K562 (cell line): ENCODE measurements around the gene ZNF12. TPM values are rescaled to one million over a fixed set of nuclear protein-coding genes. Genes with fewer than 3 reads are reported as not detected.

ENCODE experiments used
- ATAC-seq: fragments of 200-7000 bp; cut with Tn5 transposase; 3 replicates; pipeline ENCODE4 v1.9.1; 2020; ENCODE audit warnings: moderate library complexity
- BruUV-seq: library from RNA; stranded (reverse); fragments of 400-500 nt; replicated peaks from 2 replicates; lab custom pipeline; 2021; lab: Mats Ljungman, UMichigan
- CTCF ChIA-PET: fragments of 300-600 bp; formaldehyde crosslinking; extraction: SDS; loops from one replicate; lab custom pipeline; 2021; ENCODE audit warnings: low intra/inter-chr PET ratio; lab: Yijun Ruan, JAX
- POLR2A ChIA-PET: fragments of 300-600, 350-650 bp; sonication (Branson Sonifier 250); formaldehyde crosslinking; extraction: SDS; loops from one replicate; lab custom pipeline; 2021; ENCODE audit warnings: antibody characterized with exemption, inconsistent platforms; lab: Yijun Ruan, JAX
- DNase-seq, 4 experiments: peaks; one replicate each; pipeline versions ENCODE4 v3.0.0 to v3.0.0-alpha.2; 2011 to 2018; ENCODE audit warnings: low spot score in 3 of 4, mixed read lengths in 3 of 4; ENCODE audit errors: extremely low read depth in 1 of 4
- FAIRE-seq: peaks from 2 replicates; lab custom pipeline; 2011; peaks lifted over from hg19 to GRCh38; lab: Jason Lieb, UNC
- H2AFZ ChIP-seq: 2 replicates; pipeline ENCODE4 v1.6.0; 2011; ENCODE audit warnings: low read depth, low read length, control low read depth, inconsistent platforms
- H3K27ac ChIP-seq: fragments of 200-600 bp; 3 replicates; pipeline ENCODE4 v1.8.0; 2011; ENCODE audit warnings: low read depth, mild to moderate bottlenecking, control low read depth, inconsistent platforms, low read length, moderate library complexity, mixed read lengths; ENCODE audit errors: extremely low read depth
- H3K27me3 ChIP-seq, 2 experiments: fragments of 300-600 bp in 1 of 2; 2 replicates in 1 of 2; 3 replicates in 1 of 2; pipeline versions ENCODE4 v1.6.0 to v1.8.0; 2011; ENCODE audit warnings: inconsistent platforms in 2 of 2, low read length in 2 of 2, mild to moderate bottlenecking in 1 of 2, mixed read lengths in 1 of 2, moderate library complexity in 1 of 2; ENCODE audit not compliant: control insufficient read depth in 2 of 2, insufficient read depth in 2 of 2
- H3K36me3 ChIP-seq: fragments of 300-600 bp; 3 replicates; pipeline ENCODE4 v1.8.0; 2011; ENCODE audit warnings: mild to moderate bottlenecking, low read length, inconsistent platforms; ENCODE audit not compliant: control insufficient read depth, insufficient read depth
- H3K4me1 ChIP-seq, 2 experiments: fragments of 200-600 bp in 1 of 2; replicated peaks in 1 of 2; 2 replicates in 1 of 2; 3 replicates in 1 of 2; pipeline versions ENCODE4 v1.5.1 to v1.8.0; 2011; ENCODE audit warnings: inconsistent platforms in 2 of 2, low read length in 2 of 2, mild to moderate bottlenecking in 1 of 2, mixed read lengths in 1 of 2, moderate library complexity in 1 of 2; ENCODE audit not compliant: control insufficient read depth in 2 of 2, insufficient read depth in 2 of 2
- H3K4me2 ChIP-seq: 2 replicates; pipeline ENCODE4 v1.6.1; 2011; ENCODE audit warnings: low read length, control low read depth, inconsistent platforms, mixed read lengths; ENCODE audit not compliant: insufficient read depth
- H3K4me3 ChIP-seq: fragments of 200-600 bp; sonication (generic), shearing (Covaris generic); 2 replicates; pipeline ENCODE4 v1.5.1; 2016; ENCODE audit warnings: control low read depth, inconsistent platforms
- H3K79me2 ChIP-seq: fragments of 200-600 bp; 3 replicates; pipeline ENCODE4 v1.8.0; 2011; ENCODE audit warnings: low read length, inconsistent platforms; ENCODE audit not compliant: control insufficient read depth, insufficient read depth
- H3K9ac ChIP-seq, 2 experiments: 2 replicates each; pipeline versions ENCODE4 v1.6.0 to v1.6.1; 2011; ENCODE audit warnings: low read depth in 2 of 2, low read length in 2 of 2, control low read depth in 1 of 2, inconsistent platforms in 1 of 2, mild to moderate bottlenecking in 1 of 2, mixed read lengths in 1 of 2; ENCODE audit not compliant: insufficient read depth in 1 of 2
- H3K9me1 ChIP-seq: one replicate; pipeline ENCODE4 v1.6.0; 2011; ENCODE audit warnings: inconsistent platforms, mild to moderate bottlenecking, low read length, moderate library complexity; ENCODE audit not compliant: control insufficient read depth, insufficient read depth
- H3K9me3 ChIP-seq: replicated peaks from 2 replicates; pipeline ENCODE4 v1.5.1; 2011; ENCODE audit warnings: low read depth, low read length, inconsistent platforms; ENCODE audit not compliant: control insufficient read depth, insufficient read depth
- H4K20me1 ChIP-seq: replicated peaks from 2 replicates; pipeline ENCODE4 v1.6.1; 2011; ENCODE audit warnings: low read length, inconsistent platforms, mixed read lengths; ENCODE audit not compliant: control insufficient read depth, insufficient read depth
- JUND ChIP-seq, 2 experiments: IDR thresholded peaks; 2 replicates in 1 of 2; 3 replicates in 1 of 2; pipeline ENCODE4 v1.6.1; 2011; ENCODE audit warnings: borderline replicate concordance in 2 of 2, low read depth in 2 of 2, low read length in 2 of 2, improper control_type of control experiment in 1 of 2, missing biosample characterization in 1 of 2, missing genetic modification characterization in 1 of 2, missing genetic modification reagents in 1 of 2
- SMARCB1 ChIP-seq: IDR thresholded peaks from 2 replicates; pipeline ENCODE4 v1.6.1; 2011; ENCODE audit warnings: improper control_type of control experiment, low read depth; ENCODE audit not compliant: insufficient read length
- SUPT5H ChIP-seq: fragments of 450-650 bp; IDR thresholded peaks from 2 replicates; pipeline ENCODE4 v1.6.1; 2016
- THAP12 ChIP-seq: fragments of 250-450 bp; sonication (Bioruptor Pico); IDR thresholded peaks from 2 replicates; pipeline ENCODE4 v1.9.0; 2021; ENCODE audit warnings: mild to moderate bottlenecking, inconsistent platforms
- WGBS: fragments of 100-300 bp; shearing (Covaris generic); methylation state at CpG from one replicate; pipeline ENCODE4 v1.1.6; 2016; ENCODE audit warnings: low coverage, mixed read lengths; ENCODE audit not compliant: insufficient coverage; ENCODE audit errors: missing lambda C conversion rate; 5-methylcytosine and 5-hydroxymethylcytosine counted together
- in situ Hi-C: fragments of 300-500 bp; cut with MboI; formaldehyde crosslinking; loops from 4 replicates; pipeline ENCODE4 v1.15.0; 2018; ENCODE audit warnings: inconsistent platforms, mixed read lengths
- intact Hi-C: fragments of 100-400 bp; cut with micrococcal nuclease; formaldehyde crosslinking; loops from 2 replicates; pipeline ENCODE4 v1.14.2; 2022
- polyA plus RNA-seq, 8 experiments: library from polyadenylated mRNA; depleted of rRNA in 4 of 8; stranded (reverse) in 5 of 8; unstranded in 3 of 8; fragments of >200 nt; fragmentation: Nextera tagmentation in 2 of 8; fragmentation: Illumina TruSeq in 1 of 8; extraction: Ambion mirVana in 2 of 8; extraction: Trizol in 1 of 8; gene quantifications; 2 replicates each; pipeline versions ENCODE4 v1.2.1 to v1.2.3, GENCODE V29; 2011 to 2014; ENCODE audit warnings: inconsistent platforms in 1 of 8, missing spikeins in 1 of 8
- total RNA-seq, 7 experiments: library from RNA; depleted of rRNA in 6 of 7; stranded (reverse); fragments of >200 nt in 6 of 7; fragmentation: Illumina TruSeq in 2 of 7; extraction: Trizol in 2 of 7; gene quantifications; 2 replicates each; pipeline versions ENCODE4 v1.2.1 to v1.2.3, GENCODE V29; 2011 to 2021; ENCODE audit warnings: low replicate concordance in 1 of 7

The ZNF12 gene
- total and polyA plus RNA-seq, 9 of the 15 experiments (the other 6 are each of a cell fraction or from before 2014, with no cell fraction given): 5.8 to 32.3 (median 18.9) TPM

GRCh38 chr7:6644728-6645127 lies 62.0 kb downstream of the ZNF12 start:
- CTCF ChIA-PET: no interaction called here

More at GRCh38 chr7:6644728-6645127, 62.0 kb downstream of the ZNF12 start:
- H3K36me3 ChIP-seq: peaks cover 94% of the 10 kb centered on the region
- no peak for FAIRE-seq
- H3K9me1 ChIP-seq: peaks cover 2% of the 10 kb centered on the region
- no peak overlapping the region for H3K4me2 ChIP-seq
- ATAC-seq: no peak
- in situ Hi-C loops: no loop called here
- no peak overlapping the region for H2AFZ ChIP-seq
- intact Hi-C loops: no loop called here
- 100% methylated on average over 10 of the region's 10 CpGs for whole genome bisulfite sequencing
- peaks cover 4 to 29% of the 10 kb centered on the region in 2 experiments; a peak in 4 of 5 replicates for H3K4me1 ChIP-seq
- H3K4me3 ChIP-seq: no peak overlapping the region
- no peak for DNase-seq
- H3K27me3 ChIP-seq: no peaks in the 10 kb centered on the region
- H3K79me2 ChIP-seq: peaks cover 32% of the 10 kb centered on the region
- POLR2A ChIA-PET: interaction anchor here (0.6 kb wide), 1 partner anchor 396 kb away, joined by 3 read pairs; no protein-coding TSS in a partner anchor
- H3K9me3 ChIP-seq: peaks cover 3% of the 10 kb centered on the region; the same call in 1 of the 2 replicates
- H4K20me1 ChIP-seq: no peaks in the 10 kb centered on the region
- no peak overlapping the region for H3K9ac ChIP-seq
- H3K27ac ChIP-seq: no peak overlapping the region
- BruUV-seq: no TSS peak
- no peak for TF ChIP-seq JUND (IDR thresholded peaks at IDR 0.05; ENCODE audit: borderline replicate concordance, low read depth, low read length)
- TF ChIP-seq JUND (tag; IDR thresholded peaks at IDR 0.05; ENCODE audit: borderline replicate concordance, low read depth, low read length): no peak
- TF ChIP-seq SUPT5H: no peak
- no peak for TF ChIP-seq SMARCB1
- no peak for TF ChIP-seq THAP12 (CRISPR knock-in tag)
